Epithelial cell of esophagus (primary cell): ENCODE data around the gene ADCK2.

Experiments used
- DNase-seq: peaks from one replicate; pipeline ENCODE4 v3.0.0; 2010; ENCODE audit warnings: low read depth
- H3K4me3 ChIP-seq: 2 replicates; pipeline ENCODE4 v1.5.1; 2011; ENCODE audit warnings: mild to moderate bottlenecking, low read length, control low read depth
- CTCF ChIP-seq: IDR thresholded peaks from 2 replicates; pipeline ENCODE4 v1.5.1; 2011; ENCODE audit warnings: low read depth, mild to moderate bottlenecking, low read length, control low read depth, inconsistent platforms; ENCODE audit not compliant: insufficient read depth; ENCODE audit errors: missing control alignments

The ADCK2 gene

GRCh38 chr7:140646931-140647647, 25.7 kb upstream of the ADCK2 start:
- DNase-seq = no peak
- TF ChIP-seq CTCF = peak; percentile 41
- no peak overlapping the region for H3K4me3 ChIP-seq

GRCh38 chr7:140649556-140650205, 23.1 kb upstream of the ADCK2 start:
- TF ChIP-seq CTCF = no peak
- DNase-seq = peak; percentile 71
- H3K4me3 ChIP-seq = no peak overlapping the region

- H3K4me3 ChIP-seq = no peak overlapping the region
- TF ChIP-seq CTCF = no peak
- DNase-seq = no peak
Measured at GRCh38 chr7:140650367-140650766, 22.4 kb upstream of the ADCK2 start.

- TF ChIP-seq CTCF = peak; percentile 88
- no peak overlapping the region for H3K4me3 ChIP-seq
- DNase-seq = peak; percentile 76
Measured at GRCh38 chr7:140653319-140654108, 19.2 kb upstream of the ADCK2 start.

GRCh38 chr7:140654109-140654387, 18.7 kb upstream of the ADCK2 start:
- DNase-seq = no peak
- H3K4me3 ChIP-seq = no peak overlapping the region
- TF ChIP-seq CTCF = no peak

GRCh38 chr7:140654661-140655060, 18.1 kb upstream of the ADCK2 start:
- no peak overlapping the region for H3K4me3 ChIP-seq
- no peak for DNase-seq
- no peak for TF ChIP-seq CTCF
